ENCODE data around the gene ZNF516.

GRCh38 chr18:76524477-76524876 is 29.4 kb upstream of the ZNF516 start:
- TF ChIP-seq, protein P1, sequence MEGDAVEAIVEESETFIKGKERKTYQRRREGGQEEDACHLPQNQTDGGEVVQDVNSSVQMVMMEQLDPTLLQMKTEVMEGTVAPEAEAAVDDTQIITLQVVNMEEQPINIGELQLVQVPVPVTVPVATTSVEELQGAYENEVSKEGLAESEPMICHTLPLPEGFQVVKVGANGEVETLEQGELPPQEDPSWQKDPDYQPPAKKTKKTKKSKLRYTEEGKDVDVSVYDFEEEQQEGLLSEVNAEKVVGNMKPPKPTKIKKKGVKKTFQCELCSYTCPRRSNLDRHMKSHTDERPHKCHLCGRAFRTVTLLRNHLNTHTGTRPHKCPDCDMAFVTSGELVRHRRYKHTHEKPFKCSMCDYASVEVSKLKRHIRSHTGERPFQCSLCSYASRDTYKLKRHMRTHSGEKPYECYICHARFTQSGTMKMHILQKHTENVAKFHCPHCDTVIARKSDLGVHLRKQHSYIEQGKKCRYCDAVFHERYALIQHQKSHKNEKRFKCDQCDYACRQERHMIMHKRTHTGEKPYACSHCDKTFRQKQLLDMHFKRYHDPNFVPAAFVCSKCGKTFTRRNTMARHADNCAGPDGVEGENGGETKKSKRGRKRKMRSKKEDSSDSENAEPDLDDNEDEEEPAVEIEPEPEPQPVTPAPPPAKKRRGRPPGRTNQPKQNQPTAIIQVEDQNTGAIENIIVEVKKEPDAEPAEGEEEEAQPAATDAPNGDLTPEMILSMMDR (IDR thresholded peaks at IDR 0.05), result no peak
- no peak for TF ChIP-seq POLR2A (IDR thresholded peaks at IDR 0.05)
